ENCODE results near the gene TTC23L. TPM values are rescaled to one million over a fixed set of nuclear protein-coding genes. Genes with fewer than 3 reads are reported as not detected.

The TTC23L gene
- total RNA-seq, 1 experiment from 2014 or later: 3.9 TPM

DNA sequence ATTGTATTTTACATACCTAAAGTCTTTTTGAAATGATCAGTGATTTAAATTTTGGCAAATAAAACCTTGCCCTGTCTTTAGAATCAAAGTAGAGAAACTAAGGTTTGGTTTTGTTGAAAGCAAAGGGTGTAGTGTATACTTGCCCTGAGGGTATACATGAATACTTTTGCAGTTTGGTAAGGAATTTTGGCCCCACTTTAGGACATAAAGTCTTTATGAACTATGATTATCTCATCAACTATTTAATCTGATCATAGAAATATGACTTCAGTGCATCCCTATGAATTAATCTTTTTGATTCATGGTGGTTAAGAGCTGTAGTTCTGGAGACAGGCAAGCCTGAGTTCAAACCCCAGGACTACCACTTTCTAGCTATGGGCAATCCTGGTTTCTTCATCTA lies 58.7 kb downstream of the TTC23L start:
- intact Hi-C loops (cut with micrococcal nuclease; ENCODE audit: unreplicated experiment): loop anchor here (1.0 to 2.0 kb wide), 6 partner anchors 105 to 423 kb away; partner anchors contain the start of gene RAI14
- H2AFZ ChIP-seq: no peak overlapping the region
- H3K79me2 ChIP-seq (ENCODE audit: low read depth): no peaks in the 10 kb centered on the region
- H4K20me1 ChIP-seq (ENCODE audit: insufficient read depth): no peaks in the 10 kb centered on the region
- H3K9me2 ChIP-seq (ENCODE audit: insufficient read depth): no peaks in the 10 kb centered on the region
- DNase-seq: peak in 1 of 2 experiments; percentile 60
- H3K4me3 ChIP-seq: no peak overlapping the region
- H3F3A ChIP-seq (ENCODE audit: insufficient read depth, low read depth): peaks cover 14% of the 10 kb centered on the region; the same call in 1 of the 2 replicates
- TF ChIP-seq, protein P1, sequence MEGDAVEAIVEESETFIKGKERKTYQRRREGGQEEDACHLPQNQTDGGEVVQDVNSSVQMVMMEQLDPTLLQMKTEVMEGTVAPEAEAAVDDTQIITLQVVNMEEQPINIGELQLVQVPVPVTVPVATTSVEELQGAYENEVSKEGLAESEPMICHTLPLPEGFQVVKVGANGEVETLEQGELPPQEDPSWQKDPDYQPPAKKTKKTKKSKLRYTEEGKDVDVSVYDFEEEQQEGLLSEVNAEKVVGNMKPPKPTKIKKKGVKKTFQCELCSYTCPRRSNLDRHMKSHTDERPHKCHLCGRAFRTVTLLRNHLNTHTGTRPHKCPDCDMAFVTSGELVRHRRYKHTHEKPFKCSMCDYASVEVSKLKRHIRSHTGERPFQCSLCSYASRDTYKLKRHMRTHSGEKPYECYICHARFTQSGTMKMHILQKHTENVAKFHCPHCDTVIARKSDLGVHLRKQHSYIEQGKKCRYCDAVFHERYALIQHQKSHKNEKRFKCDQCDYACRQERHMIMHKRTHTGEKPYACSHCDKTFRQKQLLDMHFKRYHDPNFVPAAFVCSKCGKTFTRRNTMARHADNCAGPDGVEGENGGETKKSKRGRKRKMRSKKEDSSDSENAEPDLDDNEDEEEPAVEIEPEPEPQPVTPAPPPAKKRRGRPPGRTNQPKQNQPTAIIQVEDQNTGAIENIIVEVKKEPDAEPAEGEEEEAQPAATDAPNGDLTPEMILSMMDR (conservative IDR thresholded peaks at IDR 0.05): no peak
- no peak for TF ChIP-seq EZH2 (IDR thresholded peaks at IDR 0.05; ENCODE audit: low read depth)
- no peak overlapping the region for H3K27ac ChIP-seq
- ChIA-PET POLR2A (ENCODE audit: unreplicated experiment) (no interaction called here), CTCF (interaction anchor here (0.8 to 3.4 kb wide), 6 partner anchors 106 to 425 kb away, joined by 3 to 34 read pairs (median 3); no protein-coding TSS in a partner anchor)
- no peaks in the 10 kb centered on the region for H3K36me3 ChIP-seq (ENCODE audit: low read depth)
- H3K27me3 ChIP-seq (ENCODE audit: insufficient read depth, low read depth): no peaks in the 10 kb centered on the region
- BruUV-seq (replicated peaks): no TSS peak
- H3K4me1 ChIP-seq (replicated peaks; ENCODE audit: insufficient read depth): peaks cover 17% of the 10 kb centered on the region
- H3K4me2 ChIP-seq: 0 out of 2 replicates have a peak overlapping the region, but pooled peaks have one; percentile 0
- H3K9me3 ChIP-seq (ENCODE audit: insufficient read depth, low read depth): no peaks in the 10 kb centered on the region

- Histone ChIP-seq H4K20me1 (ENCODE audit: insufficient read depth) (no peaks in the 10 kb centered on the region), H3K36me3 (ENCODE audit: low read depth) (no peaks in the 10 kb centered on the region), H3K27ac (no peak overlapping the region), H3K4me3 (no peak overlapping the region), H3K79me2 (ENCODE audit: low read depth) (no peaks in the 10 kb centered on the region), H3K4me2 (0 out of 2 replicates have a peak overlapping the region, but pooled peaks have one; percentile 0), H3F3A (ENCODE audit: insufficient read depth, low read depth) (peaks cover 14% of the 10 kb centered on the region; the same call in 1 of the 2 replicates), H3K4me1 (replicated peaks; ENCODE audit: insufficient read depth) (peaks cover 17% of the 10 kb centered on the region), H3K9me2 (ENCODE audit: insufficient read depth) (no peaks in the 10 kb centered on the region), H3K27me3 (ENCODE audit: insufficient read depth, low read depth) (no peaks in the 10 kb centered on the region), H2AFZ (no peak overlapping the region), H3K9me3 (ENCODE audit: insufficient read depth, low read depth) (no peaks in the 10 kb centered on the region)
- ChIA-PET POLR2A (ENCODE audit: unreplicated experiment) (no interaction called here), CTCF (interaction anchor here (0.7 to 3.4 kb wide), 9 partner anchors 31 to 425 kb away, joined by 3 to 34 read pairs (median 4); partner anchors contain the start of gene DNAJC21)
- BruUV-seq (replicated peaks): no TSS peak
- peak; percentile 71 to 84 for DNase-seq
- TF ChIP-seq, protein P1 (conservative IDR thresholded peaks at IDR 0.05): peak; percentile 98
- TF ChIP-seq EZH2 (IDR thresholded peaks at IDR 0.05; ENCODE audit: low read depth): no peak
- intact Hi-C loops (cut with micrococcal nuclease; ENCODE audit: unreplicated experiment): loop anchor here (1.0 to 2.0 kb wide), 6 partner anchors 104 to 424 kb away; partner anchors contain the start of gene RAI14
These were observed 59.4 kb downstream of the TTC23L start for GRCh38 chr5:34898258-34898895.

DNA sequence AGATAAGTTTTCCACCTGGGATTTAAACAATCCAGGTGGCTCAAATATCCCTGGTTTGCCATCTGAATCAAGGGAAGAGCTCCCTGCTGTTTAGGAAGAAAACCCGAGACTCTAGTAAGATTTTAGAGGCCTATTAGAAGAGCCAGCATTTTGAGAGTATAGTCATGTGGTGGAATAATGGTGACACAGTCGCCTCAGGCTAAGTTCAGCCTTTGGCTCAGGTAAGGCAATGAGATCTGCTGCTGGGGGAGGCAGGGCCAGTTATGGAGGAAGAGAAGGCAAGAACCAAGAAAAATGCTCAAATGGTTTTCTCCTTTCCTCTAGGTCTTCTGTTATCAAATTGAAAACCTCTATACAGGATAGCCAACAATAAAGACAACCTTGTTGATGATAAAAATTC lies 60.1 kb downstream of the TTC23L start:
- no peak overlapping the region for H3K27ac ChIP-seq
- peaks cover 17% of the 10 kb centered on the region for H3K4me1 ChIP-seq (replicated peaks; ENCODE audit: insufficient read depth)
- TF ChIP-seq EZH2 (IDR thresholded peaks at IDR 0.05; ENCODE audit: low read depth): no peak
- TF ChIP-seq, protein P1 (conservative IDR thresholded peaks at IDR 0.05): no peak
- no peaks in the 10 kb centered on the region for H3K36me3 ChIP-seq (ENCODE audit: low read depth)
- no peaks in the 10 kb centered on the region for H4K20me1 ChIP-seq (ENCODE audit: insufficient read depth)
- no peaks in the 10 kb centered on the region for H3K9me3 ChIP-seq (ENCODE audit: insufficient read depth, low read depth)
- H3F3A ChIP-seq (ENCODE audit: insufficient read depth, low read depth): peaks cover 14% of the 10 kb centered on the region; the same call in 1 of the 2 replicates
- ChIA-PET POLR2A (ENCODE audit: unreplicated experiment) (no interaction called here), CTCF (interaction anchor here (0.7 to 3.4 kb wide), 5 partner anchors 31 to 424 kb away, joined by 4 to 34 read pairs (median 4); partner anchors contain the start of gene DNAJC21)
- H3K4me3 ChIP-seq: no peak overlapping the region
- no peaks in the 10 kb centered on the region for H3K9me2 ChIP-seq (ENCODE audit: insufficient read depth)
- intact Hi-C loops (cut with micrococcal nuclease; ENCODE audit: unreplicated experiment): loop anchor here (2.0 kb wide), 1 partner anchor 104 kb away; no protein-coding TSS in a partner anchor
- no peaks in the 10 kb centered on the region for H3K27me3 ChIP-seq (ENCODE audit: insufficient read depth, low read depth)
- no TSS peak for BruUV-seq (replicated peaks)
- H2AFZ ChIP-seq: no peak overlapping the region
- no peaks in the 10 kb centered on the region for H3K79me2 ChIP-seq (ENCODE audit: low read depth)
- DNase-seq: no peak
- no peak overlapping the region for H3K4me2 ChIP-seq

Data from PC-9 (cell line).